ENCODE measurements around the gene CPEB3. TPM values are rescaled to one million over a fixed set of nuclear protein-coding genes. Genes with fewer than 3 reads are reported as not detected.

The CPEB3 gene
- total RNA-seq, 2 donors from 2014 or later, result 6.9 to 9.9 TPM

GRCh38 chr10:92014620-92015019 is 276.3 kb downstream of the CPEB3 start:
- ATAC-seq (no peak), DNase-seq (no peak)
- intact Hi-C loops (cut with DNase I, micrococcal nuclease), result no loop called here

GRCh38 chr10:92011560-92012214 is 279.2 kb downstream of the CPEB3 start:
- intact Hi-C loops (cut with DNase I, micrococcal nuclease), result no loop called here
- ATAC-seq (no peak), DNase-seq (no peak)

GRCh38 chr10:92010047-92010735 is 280.7 kb downstream of the CPEB3 start:
- ATAC-seq (no peak), DNase-seq (no peak)
- intact Hi-C loops (cut with DNase I, micrococcal nuclease), result no loop called here

- ATAC-seq (no peak), DNase-seq (no peak)
- intact Hi-C loops (cut with DNase I, micrococcal nuclease), result no loop called here
These were observed 281.4 kb downstream of the CPEB3 start for GRCh38 chr10:92009445-92009844.

- DNase-seq (no peak), ATAC-seq (no peak)
- intact Hi-C loops (cut with DNase I, micrococcal nuclease), result no loop called here
These were observed 284.9 kb downstream of the CPEB3 start for GRCh38 chr10:92005978-92006377.

- DNase-seq, result no peak
These were observed 287.6 kb downstream of the CPEB3 start for GRCh38 chr10:92003258-92003657.

GRCh38 chr10:92001995-92002394 is 288.9 kb downstream of the CPEB3 start:
- ATAC-seq, result no peak
- intact Hi-C loops (cut with DNase I, micrococcal nuclease), result no loop called here
- no peak for DNase-seq

More at GRCh38 chr10:92003258-92003657, 287.6 kb downstream of the CPEB3 start:
- intact Hi-C loops (cut with DNase I, micrococcal nuclease), result no loop called here
- no peak for ATAC-seq

GRCh38 chr10:92001581-92001980 is 289.3 kb downstream of the CPEB3 start:
- DNase-seq (no peak), ATAC-seq (no peak)
- intact Hi-C loops (cut with DNase I, micrococcal nuclease), result no loop called here

Other genes with a start within 250 kb of the CPEB3 start
- gene MARCHF5, start 89 bp upstream of the CPEB3 start, total RNA-seq, result 10 to 100 TPM; 35.9 to 42.6 TPM